Measurements from ENCODE around the gene FOSL2. TPM values are rescaled to one million over a fixed set of nuclear protein-coding genes. Genes with fewer than 3 reads are reported as not detected.

Gene FOSL2
- polyA plus RNA-seq, 3 donors = 24.8 to 270 (median 28.6) TPM

DNA sequence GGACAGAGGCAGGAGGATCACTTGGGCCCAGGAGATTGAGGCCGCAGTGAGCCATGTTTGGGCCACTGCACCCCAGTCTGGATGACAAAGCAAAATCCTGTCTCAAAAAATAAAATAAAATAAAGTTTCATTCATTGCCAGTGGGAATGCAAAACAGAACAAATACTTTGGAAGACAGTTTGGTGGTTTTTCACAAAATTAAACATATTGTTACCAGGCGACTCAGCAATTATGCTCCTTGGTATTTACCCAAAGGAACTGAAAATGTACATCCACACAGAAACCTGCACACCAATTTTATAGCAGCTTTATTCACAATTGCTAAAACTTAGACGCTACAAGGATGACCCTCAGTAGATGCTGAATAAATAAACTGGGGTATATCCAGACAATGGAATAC, 35.8 kb downstream of the FOSL2 start:
- peaks cover under 1% of the 10 kb centered on the region for H4K20me1 ChIP-seq (ENCODE audit: insufficient read depth, low read length)
- H3K9me3 ChIP-seq (replicated peaks in 1 of 2; ENCODE audit: control insufficient read depth in 1 of 2, insufficient read depth in 1 of 2, low read length in 2 of 2) = no peaks in the 10 kb centered on the region
- H3K36me3 Mint-ChIP-seq = peaks cover 0 to 7% of the 10 kb centered on the region in 2 donors
- no peak overlapping the region for H3K4me3 Mint-ChIP-seq
- TF ChIP-seq, protein P1, sequence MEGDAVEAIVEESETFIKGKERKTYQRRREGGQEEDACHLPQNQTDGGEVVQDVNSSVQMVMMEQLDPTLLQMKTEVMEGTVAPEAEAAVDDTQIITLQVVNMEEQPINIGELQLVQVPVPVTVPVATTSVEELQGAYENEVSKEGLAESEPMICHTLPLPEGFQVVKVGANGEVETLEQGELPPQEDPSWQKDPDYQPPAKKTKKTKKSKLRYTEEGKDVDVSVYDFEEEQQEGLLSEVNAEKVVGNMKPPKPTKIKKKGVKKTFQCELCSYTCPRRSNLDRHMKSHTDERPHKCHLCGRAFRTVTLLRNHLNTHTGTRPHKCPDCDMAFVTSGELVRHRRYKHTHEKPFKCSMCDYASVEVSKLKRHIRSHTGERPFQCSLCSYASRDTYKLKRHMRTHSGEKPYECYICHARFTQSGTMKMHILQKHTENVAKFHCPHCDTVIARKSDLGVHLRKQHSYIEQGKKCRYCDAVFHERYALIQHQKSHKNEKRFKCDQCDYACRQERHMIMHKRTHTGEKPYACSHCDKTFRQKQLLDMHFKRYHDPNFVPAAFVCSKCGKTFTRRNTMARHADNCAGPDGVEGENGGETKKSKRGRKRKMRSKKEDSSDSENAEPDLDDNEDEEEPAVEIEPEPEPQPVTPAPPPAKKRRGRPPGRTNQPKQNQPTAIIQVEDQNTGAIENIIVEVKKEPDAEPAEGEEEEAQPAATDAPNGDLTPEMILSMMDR (IDR thresholded peaks at IDR 0.05) = no peak
- peaks cover 50 to 60% of the 10 kb centered on the region in 2 donors for H3K4me1 ChIP-seq (ENCODE audit: control insufficient read depth in 1 of 2, insufficient read depth in 2 of 2, low read length in 2 of 2)
- H3K4me2 ChIP-seq (replicated peaks; ENCODE audit: extremely low read depth, low read length, poor library complexity, severe bottlenecking) = peak overlapping the region; percentile 14
- H3K27me3 Mint-ChIP-seq (ENCODE audit: low read depth in 3 of 3) = no peaks in the 10 kb centered on the region
- peak overlapping the region in 1 of 2 donors; percentile 6 for H3K27ac ChIP-seq (ENCODE audit: low read depth in 1 of 2, low read length in 2 of 2)
- H3K27me3 ChIP-seq (ENCODE audit: control insufficient read depth in 2 of 2, insufficient read depth in 2 of 2, low read length in 2 of 2) = no peaks in the 10 kb centered on the region
- intact Hi-C loops (cut with micrococcal nuclease) = no loop called here
- H3K79me2 ChIP-seq (ENCODE audit: insufficient read depth, low read length) = no peaks in the 10 kb centered on the region
- H2AFZ ChIP-seq (ENCODE audit: insufficient read depth, low read depth, low read length, poor library complexity, severe bottlenecking) = no peak overlapping the region
- H3K4me3 ChIP-seq (replicated peaks in 1 of 3; ENCODE audit: low read depth in 2 of 3, low read length in 3 of 3) = no peak overlapping the region
- H3K9ac ChIP-seq (ENCODE audit: insufficient read depth, low read length, poor library complexity, severe bottlenecking) = no peak overlapping the region
- DNase-seq = no peak
- H3K27ac Mint-ChIP-seq = peak overlapping the region in 4 of 7 donors; percentile 66 to 87 (median 78)
- peaks cover 57% of the 10 kb centered on the region for H3K4me1 Mint-ChIP-seq
- H3K9me3 Mint-ChIP-seq = peaks cover 0 to 4% (median 0%) of the 10 kb centered on the region in 7 donors
- H3K36me3 ChIP-seq (replicated peaks in 1 of 2; ENCODE audit: control insufficient read depth in 1 of 2, insufficient read depth in 2 of 2, low read length in 2 of 2) = no peaks in the 10 kb centered on the region
- 100% methylated on average over 1 of the region's 3 CpGs for WGBS (ENCODE audit: insufficient coverage)

GRCh38 chr2:28429636-28430376, 37.1 kb downstream of the FOSL2 start:
- H3K4me1 ChIP-seq (ENCODE audit: control insufficient read depth in 1 of 2, insufficient read depth in 2 of 2, low read length in 2 of 2) = peaks cover 37 to 53% of the 10 kb centered on the region in 2 donors

More at GRCh38 chr2:28429636-28430376, 37.1 kb downstream of the FOSL2 start:
- no peak for DNase-seq
- Histone ChIP-seq H3K27ac (ENCODE audit: low read depth in 1 of 2, low read length in 2 of 2) (no peak overlapping the region), H3K36me3 (replicated peaks in 1 of 2; ENCODE audit: control insufficient read depth in 1 of 2, insufficient read depth in 2 of 2, low read length in 2 of 2) (no peaks in the 10 kb centered on the region), H2AFZ (ENCODE audit: insufficient read depth, low read depth, low read length, poor library complexity, severe bottlenecking) (no peak overlapping the region), H3K4me3 (replicated peaks in 1 of 3; ENCODE audit: low read depth in 2 of 3, low read length in 3 of 3) (no peak overlapping the region), H3K79me2 (ENCODE audit: insufficient read depth, low read length) (no peaks in the 10 kb centered on the region), H3K27me3 (ENCODE audit: control insufficient read depth in 2 of 2, insufficient read depth in 2 of 2, low read length in 2 of 2) (no peaks in the 10 kb centered on the region), H3K4me2 (replicated peaks; ENCODE audit: extremely low read depth, low read length, poor library complexity, severe bottlenecking) (no peak overlapping the region), H4K20me1 (ENCODE audit: insufficient read depth, low read length) (no peaks in the 10 kb centered on the region), H3K9me3 (replicated peaks in 1 of 2; ENCODE audit: control insufficient read depth in 1 of 2, insufficient read depth in 1 of 2, low read length in 2 of 2) (no peaks in the 10 kb centered on the region), H3K9ac (ENCODE audit: insufficient read depth, low read length, poor library complexity, severe bottlenecking) (no peak overlapping the region)
- Mint-ChIP-seq H3K4me3 (no peak overlapping the region), H3K27ac (no peak overlapping the region), H3K27me3 (ENCODE audit: low read depth in 3 of 3) (peaks cover 0 to 4% (median 0%) of the 10 kb centered on the region in 3 donors), H3K4me1 (peaks cover 52% of the 10 kb centered on the region), H3K36me3 (peaks cover 0 to 7% of the 10 kb centered on the region in 2 donors), H3K9me3 (peaks cover 0 to 4% (median 0%) of the 10 kb centered on the region in 7 donors)
- TF ChIP-seq, protein P1 (IDR thresholded peaks at IDR 0.05) = no peak
- whole genome bisulfite sequencing (ENCODE audit: insufficient coverage) = 100% methylated on average over 2 of the region's 3 CpGs
- intact Hi-C loops (cut with micrococcal nuclease) = no loop called here

Measured in CD14-positive monocyte (primary cell).